KBM-7 (cell line): ENCODE results near the gene ACOT12.

ENCODE experiments used
- DNase-seq: peaks from one replicate; pipeline ENCODE4 v3.0.0-alpha.2; 2015
- in situ Hi-C: fragments of 300-500 bp; cut with MboI; formaldehyde crosslinking; loops from 2 replicates; pipeline ENCODE4 v1.14.3; 2020; ENCODE audit warnings: low sequenced_read_pairs, low pct_unique_long_range_greater_than_20kb, mixed read lengths

ACOT12 gene

DNA sequence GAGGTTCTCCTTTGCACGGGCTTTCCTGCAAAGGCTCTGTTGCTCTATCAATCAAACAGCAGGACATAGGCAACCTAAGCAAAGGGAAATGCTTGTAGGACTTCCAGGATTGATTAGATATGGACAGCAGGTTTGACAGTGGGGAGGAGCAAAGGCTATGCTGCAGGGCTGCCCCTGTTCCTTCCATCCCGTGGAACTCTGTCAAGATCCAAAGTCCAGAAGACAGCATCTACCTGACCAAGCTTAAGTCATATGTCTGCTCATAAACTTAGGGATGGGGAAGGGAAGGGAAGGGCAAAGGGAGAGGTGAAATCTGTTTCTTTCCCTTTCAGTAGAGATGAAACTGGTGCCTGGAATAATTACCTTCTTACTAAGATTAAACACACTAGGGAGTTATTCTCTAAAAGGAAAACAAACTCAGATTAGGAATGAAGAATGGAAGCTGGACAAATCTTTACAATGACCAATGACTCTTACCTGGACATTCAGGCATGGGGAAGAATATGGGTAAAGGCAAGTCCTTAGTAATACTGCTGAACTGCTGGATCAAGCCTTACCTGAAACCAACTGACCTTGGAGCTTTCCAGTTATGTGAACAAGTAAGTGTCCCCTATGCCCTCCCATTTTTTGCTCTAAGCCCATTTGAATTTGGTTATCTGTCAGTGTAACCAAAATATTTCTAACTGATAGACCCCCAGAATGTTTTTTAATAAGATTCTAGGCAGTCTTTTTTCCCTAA lies 8.4 kb upstream of the ACOT12 start:
- in situ Hi-C loops: no loop called here
- DNase-seq: no peak

DNA sequence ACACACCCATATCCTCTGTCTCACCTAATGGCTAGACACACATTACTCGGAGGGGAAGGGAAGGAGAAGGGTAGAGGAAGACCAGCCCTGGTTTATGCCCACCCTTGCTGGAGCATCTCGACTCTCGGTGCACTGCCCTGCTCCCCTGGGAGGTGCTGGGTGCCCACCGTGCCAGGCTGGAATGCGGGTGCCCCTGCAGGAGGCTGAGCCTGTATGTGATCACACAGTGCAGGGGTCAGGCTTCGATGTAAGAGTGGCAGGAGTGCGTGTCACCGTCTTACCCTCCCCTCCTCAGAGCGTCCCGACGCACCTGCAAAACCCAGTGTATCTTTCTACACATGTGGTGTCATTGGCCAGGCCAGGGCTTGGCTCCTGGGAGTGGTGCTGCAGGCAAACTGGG lies 7.3 kb upstream of the ACOT12 start:
- in situ Hi-C loops: no loop called here
- no peak for DNase-seq

GRCh38 chr5:81400375-81400774 lies 6.4 kb upstream of the ACOT12 start:
- in situ Hi-C loops: no loop called here
- peak; percentile 77 for DNase-seq

- in situ Hi-C loops: no loop called here
- DNase-seq: peak; percentile 58
Measured at GRCh38 chr5:81398741-81399140, 4.8 kb upstream of the ACOT12 start.

DNA sequence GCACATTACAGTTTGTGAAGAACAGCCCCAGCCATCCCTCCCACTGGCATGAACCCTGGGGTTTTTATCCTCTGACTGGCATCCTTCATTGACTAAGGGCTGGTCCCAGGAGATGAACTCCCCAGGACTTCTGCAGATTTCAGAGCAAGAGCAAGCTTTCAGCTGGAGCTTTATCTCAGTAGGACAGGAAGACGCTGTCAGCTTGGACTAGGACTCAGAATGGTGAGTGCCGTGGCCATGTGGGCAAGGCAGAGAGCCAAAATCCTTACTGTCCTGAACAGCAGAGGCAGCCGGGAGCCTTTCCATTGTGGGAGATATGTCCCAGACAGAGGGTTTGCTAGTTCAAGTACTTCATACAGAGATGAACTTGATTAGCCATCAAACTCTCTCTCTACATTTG lies 3.2 kb upstream of the ACOT12 start:
- in situ Hi-C loops: no loop called here
- no peak for DNase-seq

GRCh38 chr5:81395262-81395661 lies 1.3 kb upstream of the ACOT12 start:
- in situ Hi-C loops: no loop called here
- no peak for DNase-seq

DNA sequence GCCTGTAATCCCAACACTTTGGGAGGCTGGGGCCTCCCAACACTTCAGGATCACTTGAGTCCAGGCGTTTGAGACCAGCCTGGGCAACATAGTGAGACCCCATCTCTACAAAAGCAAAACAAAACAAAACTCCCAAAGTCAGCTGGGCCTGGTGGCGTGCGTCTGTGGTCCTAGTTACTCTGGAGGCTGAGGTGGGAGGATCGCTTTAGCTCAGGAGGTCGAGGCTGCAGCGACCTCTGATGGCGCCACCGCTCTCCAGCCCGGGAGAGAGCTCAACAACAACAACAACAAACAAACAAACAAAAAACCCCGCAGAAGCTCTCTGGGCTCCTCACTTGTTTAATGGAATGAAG lies 528 bp downstream of the ACOT12 start:
- in situ Hi-C loops: no loop called here
- DNase-seq: peak; percentile 26

GRCh38 chr5:81389025-81389424 lies 4.9 kb downstream of the ACOT12 start:
- DNase-seq: no peak
- in situ Hi-C loops: no loop called here

- in situ Hi-C loops: no loop called here
- DNase-seq: no peak
Measured at GRCh38 chr5:81388169-81388568, 5.8 kb downstream of the ACOT12 start.

GRCh38 chr5:81383867-81384266 lies 10.1 kb downstream of the ACOT12 start:
- in situ Hi-C loops: no loop called here
- no peak for DNase-seq

DNA sequence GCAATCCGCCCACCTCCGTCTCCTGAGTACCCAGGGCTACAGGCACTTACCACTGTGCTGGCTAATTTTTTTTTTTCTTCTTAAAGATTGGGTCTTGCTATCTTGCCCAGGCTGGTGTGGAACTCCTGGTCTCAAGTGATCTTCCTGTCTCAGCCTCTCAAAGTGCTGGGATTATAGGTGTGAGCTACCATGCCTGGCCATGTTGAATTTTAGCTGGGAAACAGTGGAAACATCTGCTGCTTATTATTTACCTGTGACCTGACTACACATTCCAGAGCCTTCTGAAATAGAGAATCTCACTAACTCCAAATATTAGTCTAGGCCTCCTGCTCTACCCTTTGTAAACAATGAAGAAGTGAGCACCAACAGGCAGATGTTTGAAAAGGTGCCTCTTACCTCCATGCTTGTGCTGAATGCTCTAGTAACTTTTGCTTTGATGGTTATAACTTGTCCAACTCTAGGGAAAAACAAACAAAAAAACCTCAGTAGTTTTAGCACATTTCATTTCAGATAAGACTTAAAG lies 22.5 kb downstream of the ACOT12 start:
- in situ Hi-C loops: no loop called here
- no peak for DNase-seq

GRCh38 chr5:81370912-81371311 lies 23.0 kb downstream of the ACOT12 start:
- in situ Hi-C loops: no loop called here
- no peak for DNase-seq

- in situ Hi-C loops: no loop called here
- DNase-seq: no peak
Measured at GRCh38 chr5:81365541-81365940, 28.4 kb downstream of the ACOT12 start.

DNA sequence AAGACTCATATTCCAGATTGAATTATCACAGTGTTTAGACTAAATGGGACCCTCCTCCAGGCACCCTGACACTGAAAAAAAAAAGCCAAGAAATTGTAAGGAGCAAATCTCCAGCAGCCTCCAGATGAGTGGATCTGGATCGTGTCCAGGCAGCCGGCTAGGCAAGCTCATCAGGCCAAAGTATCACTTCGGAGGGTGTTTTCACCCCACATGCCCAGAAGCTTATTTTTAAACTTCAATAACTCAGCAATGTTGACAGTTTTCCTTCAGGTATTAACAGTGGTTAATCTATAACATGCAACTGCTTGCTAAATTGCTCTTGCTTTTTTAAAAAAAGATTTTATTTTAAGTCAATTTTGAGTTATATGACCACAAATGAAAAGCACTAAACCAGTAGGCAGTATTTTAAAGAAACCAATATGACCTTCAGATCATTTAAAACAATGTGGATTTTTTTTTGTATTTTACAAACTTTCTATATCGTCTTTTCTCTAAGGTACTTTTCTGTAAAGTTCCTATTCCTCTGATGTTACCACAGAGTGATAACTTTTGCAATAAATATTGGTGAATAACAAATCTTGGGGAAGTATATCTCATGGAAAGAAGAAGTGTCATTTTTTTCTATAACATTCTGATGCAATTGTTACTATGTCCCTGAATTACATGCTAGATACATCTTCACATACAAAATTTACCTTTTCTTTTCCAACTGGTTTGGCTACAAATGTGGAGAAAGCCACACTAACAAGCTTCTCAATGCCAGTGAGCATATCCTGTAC lies 30.7 kb downstream of the ACOT12 start:
- in situ Hi-C loops: no loop called here
- DNase-seq: no peak

GRCh38 chr5:81361600-81361999 lies 32.3 kb downstream of the ACOT12 start:
- DNase-seq: no peak

GRCh38 chr5:81360640-81361039 lies 33.3 kb downstream of the ACOT12 start:
- in situ Hi-C loops: no loop called here
- DNase-seq: no peak

More at GRCh38 chr5:81361600-81361999, 32.3 kb downstream of the ACOT12 start:
- in situ Hi-C loops: no loop called here

- DNase-seq: no peak
- in situ Hi-C loops: no loop called here
Measured at GRCh38 chr5:81359881-81360280, 34.1 kb downstream of the ACOT12 start.

DNA sequence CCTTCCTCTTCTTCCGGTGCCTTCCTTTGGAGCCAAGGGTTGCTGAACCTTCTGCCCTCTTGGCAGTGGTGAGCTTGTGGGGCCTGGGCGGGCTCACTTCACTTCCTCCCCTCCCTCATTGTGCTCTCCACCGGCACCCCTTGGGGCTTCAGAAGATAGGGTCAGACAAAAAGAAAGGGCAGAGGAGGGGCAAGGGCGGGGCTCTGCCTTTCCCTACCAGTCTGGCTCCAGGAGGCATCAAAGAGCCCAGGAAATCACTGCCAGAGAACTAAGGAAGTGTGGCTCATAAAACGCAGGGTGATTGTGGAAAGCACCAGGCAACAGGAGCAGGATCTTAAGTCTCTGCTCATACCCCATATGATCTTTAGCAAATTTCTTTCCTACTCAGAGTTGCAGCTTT lies 34.8 kb downstream of the ACOT12 start:
- no peak for DNase-seq
- in situ Hi-C loops: no loop called here

DNA sequence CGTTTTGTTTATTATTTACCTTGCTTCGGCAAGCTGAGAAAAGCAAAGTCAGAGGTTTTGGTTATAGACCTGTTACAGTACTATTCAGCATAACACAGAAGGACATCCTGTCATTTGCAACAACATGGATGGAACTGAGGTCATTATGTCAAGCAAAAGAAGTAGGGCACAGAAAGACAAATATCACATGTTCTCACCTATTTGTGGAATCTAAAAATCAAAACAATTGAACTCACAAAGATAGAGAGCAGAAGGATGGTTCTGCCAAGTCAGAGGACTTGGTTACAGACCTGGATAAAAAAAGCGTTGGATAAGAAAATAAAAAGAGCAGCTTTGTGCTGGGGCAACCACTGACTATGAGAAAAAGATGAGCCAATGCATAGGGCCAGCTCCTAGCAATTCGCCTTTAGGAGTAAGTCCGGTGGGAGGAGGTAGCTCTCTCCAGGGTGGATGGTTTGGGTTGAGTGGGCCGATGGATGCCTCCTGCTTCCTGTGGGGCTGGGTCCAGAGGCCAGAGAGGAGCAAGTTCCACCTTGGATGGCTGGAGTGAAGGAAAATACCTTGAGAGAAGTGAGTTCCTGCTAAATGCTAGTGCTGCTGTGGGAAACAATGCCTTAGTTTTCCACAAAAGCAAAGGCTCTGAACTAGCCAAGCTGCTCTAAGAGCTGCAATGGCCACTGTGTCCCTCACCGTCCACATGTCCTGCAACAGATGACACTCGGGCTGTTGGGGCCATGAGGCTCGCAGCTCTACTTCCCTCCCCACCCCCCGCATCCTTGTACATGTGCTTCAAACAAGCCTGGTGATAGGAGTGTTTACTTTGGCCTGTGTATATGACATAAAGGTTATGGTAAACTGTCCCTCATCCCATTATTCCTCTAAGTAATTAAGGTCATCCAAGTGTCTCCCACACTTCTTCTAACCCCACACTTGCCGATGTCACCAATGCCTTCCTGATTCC lies 38.4 kb downstream of the ACOT12 start:
- in situ Hi-C loops: no loop called here

More for the DNA sequence above, 38.4 kb downstream of the ACOT12 start:
- DNase-seq: no peak
